Ectodermal cell (in vitro differentiated cells): Measurements from ENCODE around the gene SOX9.

Experiments used
- H3K27ac ChIP-seq: 2 replicates; pipeline ENCODE4 v1.7.0; 2013; ENCODE audit warnings: mild to moderate bottlenecking, low read depth, low read length; ENCODE audit not compliant: insufficient read depth, poor library complexity, severe bottlenecking
- H3K27me3 ChIP-seq: 2 replicates; pipeline ENCODE4 v1.7.0; 2013; ENCODE audit warnings: mild to moderate bottlenecking, low read length; ENCODE audit not compliant: insufficient read depth, control insufficient read depth, poor library complexity, severe bottlenecking
- H3K36me3 ChIP-seq: one replicate; pipeline ENCODE4 v1.7.0; 2013; ENCODE audit warnings: low read length; ENCODE audit not compliant: control insufficient read depth, insufficient read depth
- H3K4me1 ChIP-seq: one replicate; pipeline ENCODE4 v1.7.0; 2013; ENCODE audit warnings: low read length; ENCODE audit not compliant: control insufficient read depth, insufficient read depth
- H3K4me3 ChIP-seq: 2 replicates; pipeline ENCODE4 v1.7.0; 2013; ENCODE audit warnings: low read depth, low read length, control low read depth; ENCODE audit not compliant: insufficient read depth
- H3K9me3 ChIP-seq: 2 replicates; pipeline ENCODE4 v1.7.0; 2013; ENCODE audit warnings: mild to moderate bottlenecking, low read length, moderate library complexity; ENCODE audit not compliant: control insufficient read depth
- WGBS, 2 experiments: methylation state at CpG; one replicate each; pipeline ENCODE4 v1.1.7; 2013; ENCODE audit warnings: missing lambda C conversion rate in 2 of 2; 5-methylcytosine and 5-hydroxymethylcytosine counted together

Gene SOX9

DNA sequence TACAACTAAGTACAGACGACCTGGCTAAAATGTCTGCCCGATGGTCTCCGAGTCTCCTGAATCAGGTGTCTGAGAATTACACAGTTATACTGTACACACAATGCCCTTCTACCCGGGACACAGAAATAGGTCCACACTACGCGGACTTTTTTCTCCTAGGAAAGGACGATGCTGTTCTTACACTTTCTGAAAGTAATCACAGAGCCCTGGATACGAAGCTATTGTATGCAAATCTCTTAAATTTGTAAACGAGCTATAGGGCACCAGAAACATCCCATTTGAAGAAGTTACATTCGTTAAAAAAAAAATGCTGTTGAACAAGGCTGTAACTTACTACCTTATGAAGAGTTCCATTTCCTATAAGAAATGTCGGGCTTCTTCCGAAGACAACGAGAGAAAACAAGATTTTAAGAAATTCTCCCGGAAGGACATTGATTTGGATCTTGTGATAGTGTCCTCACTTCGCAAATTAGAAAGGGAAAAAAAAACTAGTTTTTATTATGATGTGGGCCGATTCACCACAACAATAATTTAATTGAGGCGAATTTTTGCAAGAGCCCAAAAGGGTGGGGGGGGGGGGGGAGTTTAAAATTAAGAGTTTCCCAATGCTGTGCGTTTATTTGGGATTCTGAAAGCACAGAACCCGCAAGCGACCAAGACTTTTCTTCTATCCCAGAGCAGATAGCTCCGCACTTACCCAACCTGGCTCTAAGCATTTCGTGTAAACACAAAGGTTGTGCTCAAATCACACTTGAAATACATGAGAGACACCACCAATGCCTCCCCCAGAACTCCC is 1.5 kb upstream of the SOX9 start:
- H3K4me3 ChIP-seq, result peak overlapping the region; percentile 88
- WGBS, 2 experiments, result 16 to 20% methylated on average over 21 to 22 of the region's 22 CpGs
- no peaks in the 10 kb centered on the region for H3K9me3 ChIP-seq
- H3K36me3 ChIP-seq, result peaks cover 7% of the 10 kb centered on the region
- H3K27ac ChIP-seq, result no peak overlapping the region
- peaks cover 62% of the 10 kb centered on the region for H3K27me3 ChIP-seq
- H3K4me1 ChIP-seq, result peaks cover 26% of the 10 kb centered on the region

DNA sequence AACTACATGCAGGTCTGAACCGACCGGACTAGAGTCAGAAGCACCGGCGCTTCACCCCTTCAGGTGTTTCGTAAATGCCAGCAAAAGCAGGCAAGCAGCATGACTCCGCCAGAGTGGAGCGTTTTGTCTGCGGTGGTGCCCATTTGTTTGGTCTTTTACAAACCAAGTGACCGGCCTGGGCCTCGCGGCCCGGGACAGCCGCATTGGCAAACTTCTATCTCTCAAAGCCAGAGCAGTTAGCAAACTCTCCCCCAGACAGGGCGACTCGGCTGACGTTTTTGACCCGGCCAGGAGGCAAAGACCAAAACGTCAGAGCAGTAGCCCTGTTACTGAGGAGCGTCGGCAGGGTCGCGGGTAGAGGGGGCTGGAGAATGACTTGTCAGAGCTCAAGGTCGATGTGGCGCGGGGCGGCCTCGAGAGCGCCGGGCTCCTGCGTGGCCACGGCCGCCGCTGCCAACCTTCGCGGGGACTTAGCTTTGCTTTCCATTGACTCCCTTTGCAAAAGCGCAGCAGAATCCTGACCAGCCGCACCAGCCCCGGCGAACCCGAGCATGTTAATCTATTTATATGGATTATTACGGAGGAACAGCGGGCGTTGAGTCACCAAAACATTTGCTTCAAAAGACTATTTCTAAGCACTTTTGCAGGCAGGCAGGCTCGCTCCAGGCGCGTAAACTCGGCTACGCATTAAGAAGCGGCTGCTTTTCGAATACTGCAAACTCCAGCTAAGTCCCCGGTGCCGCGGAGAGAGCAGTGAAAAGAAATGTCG is 763 bp upstream of the SOX9 start:
- Histone ChIP-seq H3K27me3 (peaks cover 54% of the 10 kb centered on the region), H3K36me3 (peaks cover 10% of the 10 kb centered on the region), H3K9me3 (no peaks in the 10 kb centered on the region), H3K4me1 (peaks cover 34% of the 10 kb centered on the region), H3K27ac (no peak overlapping the region), H3K4me3 (peak overlapping the region; percentile 88)
- WGBS, 2 experiments, result 0% methylated on average over 53 to 54 of the region's 54 CpGs

DNA sequence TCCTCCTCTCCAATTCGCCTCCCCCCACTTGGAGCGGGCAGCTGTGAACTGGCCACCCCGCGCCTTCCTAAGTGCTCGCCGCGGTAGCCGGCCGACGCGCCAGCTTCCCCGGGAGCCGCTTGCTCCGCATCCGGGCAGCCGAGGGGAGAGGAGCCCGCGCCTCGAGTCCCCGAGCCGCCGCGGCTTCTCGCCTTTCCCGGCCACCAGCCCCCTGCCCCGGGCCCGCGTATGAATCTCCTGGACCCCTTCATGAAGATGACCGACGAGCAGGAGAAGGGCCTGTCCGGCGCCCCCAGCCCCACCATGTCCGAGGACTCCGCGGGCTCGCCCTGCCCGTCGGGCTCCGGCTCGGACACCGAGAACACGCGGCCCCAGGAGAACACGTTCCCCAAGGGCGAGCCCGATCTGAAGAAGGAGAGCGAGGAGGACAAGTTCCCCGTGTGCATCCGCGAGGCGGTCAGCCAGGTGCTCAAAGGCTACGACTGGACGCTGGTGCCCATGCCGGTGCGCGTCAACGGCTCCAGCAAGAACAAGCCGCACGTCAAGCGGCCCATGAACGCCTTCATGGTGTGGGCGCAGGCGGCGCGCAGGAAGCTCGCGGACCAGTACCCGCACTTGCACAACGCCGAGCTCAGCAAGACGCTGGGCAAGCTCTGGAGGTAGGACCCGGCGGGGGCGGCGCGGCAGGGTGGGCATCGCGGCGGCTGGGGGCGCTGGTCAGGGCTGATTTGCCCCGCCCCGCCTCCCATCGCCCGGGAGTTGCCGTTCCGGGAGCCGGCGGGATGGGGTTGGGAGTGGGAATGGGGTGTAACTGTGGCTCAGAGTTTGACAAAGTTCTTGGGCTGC is 567 bp downstream of the SOX9 start:
- Histone ChIP-seq H3K36me3 (peaks cover 10% of the 10 kb centered on the region), H3K27me3 (peaks cover 41% of the 10 kb centered on the region), H3K4me1 (peaks cover 41% of the 10 kb centered on the region), H3K27ac (no peak overlapping the region), H3K9me3 (no peaks in the 10 kb centered on the region), H3K4me3 (peak overlapping the region; percentile 88)
- 0% methylated on average over 88 of the region's 88 CpGs for WGBS, 2 experiments

DNA sequence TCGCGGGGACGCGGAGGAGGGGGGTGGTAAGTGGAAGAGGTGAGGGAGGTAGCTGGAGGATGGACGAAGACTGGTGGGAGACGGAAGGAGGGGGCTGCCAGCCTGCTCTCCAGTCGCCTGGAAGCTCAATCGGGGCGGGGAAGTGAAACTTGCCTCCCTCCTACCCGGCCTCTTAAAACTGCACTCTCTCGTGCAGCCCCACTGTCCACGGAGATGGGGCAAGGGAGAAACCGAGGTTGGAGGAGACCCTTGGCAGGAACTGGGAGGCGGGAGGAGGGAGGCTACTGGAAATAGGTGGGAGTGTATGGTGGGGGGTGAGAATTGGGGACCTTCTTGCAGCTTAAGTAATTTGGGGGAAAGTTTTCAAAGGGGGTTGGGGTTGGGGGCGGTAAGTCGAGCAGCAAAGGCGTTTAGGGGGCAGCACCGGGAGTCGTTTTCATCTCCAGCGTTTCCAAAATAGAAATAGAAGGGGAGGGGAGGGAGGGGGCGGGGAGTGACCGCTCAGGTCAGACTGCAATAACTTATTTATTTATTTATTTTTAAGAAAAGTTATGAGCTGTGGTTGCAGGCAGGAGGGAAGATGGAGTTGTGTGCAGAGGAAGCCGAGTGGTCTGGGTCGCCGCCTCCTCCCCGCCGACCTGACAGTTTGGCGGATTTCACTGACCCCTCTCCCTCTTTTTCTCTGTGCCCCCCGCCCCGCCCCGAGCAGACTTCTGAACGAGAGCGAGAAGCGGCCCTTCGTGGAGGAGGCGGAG is 1.4 kb downstream of the SOX9 start:
- H3K4me3 ChIP-seq, result peak overlapping the region; percentile 88
- no peak overlapping the region for H3K27ac ChIP-seq
- H3K9me3 ChIP-seq, result no peaks in the 10 kb centered on the region
- 0% methylated on average over 32 to 35 of the region's 36 CpGs for WGBS, 2 experiments
- peaks cover 33% of the 10 kb centered on the region for H3K27me3 ChIP-seq
- peaks cover 42% of the 10 kb centered on the region for H3K4me1 ChIP-seq
- peaks cover 10% of the 10 kb centered on the region for H3K36me3 ChIP-seq

DNA sequence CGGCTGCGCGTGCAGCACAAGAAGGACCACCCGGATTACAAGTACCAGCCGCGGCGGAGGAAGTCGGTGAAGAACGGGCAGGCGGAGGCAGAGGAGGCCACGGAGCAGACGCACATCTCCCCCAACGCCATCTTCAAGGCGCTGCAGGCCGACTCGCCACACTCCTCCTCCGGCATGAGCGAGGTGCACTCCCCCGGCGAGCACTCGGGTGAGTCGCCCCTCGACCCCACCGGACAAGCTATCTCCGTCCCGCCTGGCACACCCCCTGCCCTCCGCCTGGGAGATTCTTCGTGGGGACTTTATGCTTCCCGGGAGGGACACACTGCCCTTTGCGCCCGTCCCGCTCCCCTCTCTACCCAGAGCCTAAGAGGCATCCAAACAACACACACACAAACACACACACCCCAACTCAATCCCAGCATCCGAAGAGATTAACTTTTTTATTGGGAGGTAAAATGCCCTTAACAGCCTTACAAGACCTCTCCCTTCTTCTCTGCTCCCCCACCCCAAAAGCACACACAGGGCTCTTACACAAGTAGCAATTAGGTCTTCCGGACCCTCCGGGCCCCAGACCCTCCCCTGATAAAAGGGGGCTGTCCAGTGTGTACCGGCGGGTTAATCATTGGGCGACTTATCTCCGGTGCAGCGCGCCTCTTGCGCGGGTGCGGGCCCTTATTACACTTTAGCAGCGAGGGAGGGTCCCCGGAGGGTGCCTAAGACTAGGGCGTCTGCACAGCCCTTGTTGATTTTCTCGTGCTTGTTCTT is 2.1 kb downstream of the SOX9 start:
- H3K4me1 ChIP-seq, result peaks cover 39% of the 10 kb centered on the region
- H3K9me3 ChIP-seq, result no peaks in the 10 kb centered on the region
- H3K4me3 ChIP-seq, result peak overlapping the region; percentile 88
- 24 to 27% methylated on average over 48 of the region's 48 CpGs for WGBS, 2 experiments
- H3K27me3 ChIP-seq, result peaks cover 25% of the 10 kb centered on the region
- H3K27ac ChIP-seq, result no peak overlapping the region
- peaks cover 10% of the 10 kb centered on the region for H3K36me3 ChIP-seq

DNA sequence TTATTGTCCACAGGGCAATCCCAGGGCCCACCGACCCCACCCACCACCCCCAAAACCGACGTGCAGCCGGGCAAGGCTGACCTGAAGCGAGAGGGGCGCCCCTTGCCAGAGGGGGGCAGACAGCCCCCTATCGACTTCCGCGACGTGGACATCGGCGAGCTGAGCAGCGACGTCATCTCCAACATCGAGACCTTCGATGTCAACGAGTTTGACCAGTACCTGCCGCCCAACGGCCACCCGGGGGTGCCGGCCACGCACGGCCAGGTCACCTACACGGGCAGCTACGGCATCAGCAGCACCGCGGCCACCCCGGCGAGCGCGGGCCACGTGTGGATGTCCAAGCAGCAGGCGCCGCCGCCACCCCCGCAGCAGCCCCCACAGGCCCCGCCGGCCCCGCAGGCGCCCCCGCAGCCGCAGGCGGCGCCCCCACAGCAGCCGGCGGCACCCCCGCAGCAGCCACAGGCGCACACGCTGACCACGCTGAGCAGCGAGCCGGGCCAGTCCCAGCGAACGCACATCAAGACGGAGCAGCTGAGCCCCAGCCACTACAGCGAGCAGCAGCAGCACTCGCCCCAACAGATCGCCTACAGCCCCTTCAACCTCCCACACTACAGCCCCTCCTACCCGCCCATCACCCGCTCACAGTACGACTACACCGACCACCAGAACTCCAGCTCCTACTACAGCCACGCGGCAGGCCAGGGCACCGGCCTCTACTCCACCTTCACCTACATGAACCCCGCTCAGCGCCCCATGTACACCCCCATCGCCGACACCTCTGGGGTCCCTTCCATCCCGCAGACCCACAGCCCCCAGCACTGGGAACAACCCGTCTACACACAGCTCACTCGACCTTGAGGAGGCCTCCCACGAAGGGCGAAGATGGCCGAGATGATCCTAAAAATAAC is 3.0 kb downstream of the SOX9 start:
- Histone ChIP-seq H3K4me3 (peak overlapping the region; percentile 88), H3K27me3 (peaks cover 17% of the 10 kb centered on the region)

DNA sequence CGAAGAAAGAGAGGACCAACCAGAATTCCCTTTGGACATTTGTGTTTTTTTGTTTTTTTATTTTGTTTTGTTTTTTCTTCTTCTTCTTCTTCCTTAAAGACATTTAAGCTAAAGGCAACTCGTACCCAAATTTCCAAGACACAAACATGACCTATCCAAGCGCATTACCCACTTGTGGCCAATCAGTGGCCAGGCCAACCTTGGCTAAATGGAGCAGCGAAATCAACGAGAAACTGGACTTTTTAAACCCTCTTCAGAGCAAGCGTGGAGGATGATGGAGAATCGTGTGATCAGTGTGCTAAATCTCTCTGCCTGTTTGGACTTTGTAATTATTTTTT is 3.6 kb downstream of the SOX9 start:
- Histone ChIP-seq H3K4me3 (no peak overlapping the region), H3K27me3 (peaks cover 11% of the 10 kb centered on the region), H3K27ac (no peak overlapping the region), H3K4me1 (peaks cover 34% of the 10 kb centered on the region), H3K36me3 (peaks cover 10% of the 10 kb centered on the region), H3K9me3 (no peaks in the 10 kb centered on the region)
- WGBS, 2 experiments, result 93 to 94% methylated on average over 7 of the region's 7 CpGs

More for the DNA sequence above, 3.0 kb downstream of the SOX9 start:
- 72 to 73% methylated on average over 75 of the region's 75 CpGs for WGBS, 2 experiments
- H3K36me3 ChIP-seq, result peaks cover 10% of the 10 kb centered on the region
- H3K27ac ChIP-seq, result no peak overlapping the region
- peaks cover 34% of the 10 kb centered on the region for H3K4me1 ChIP-seq
- H3K9me3 ChIP-seq, result no peaks in the 10 kb centered on the region

DNA sequence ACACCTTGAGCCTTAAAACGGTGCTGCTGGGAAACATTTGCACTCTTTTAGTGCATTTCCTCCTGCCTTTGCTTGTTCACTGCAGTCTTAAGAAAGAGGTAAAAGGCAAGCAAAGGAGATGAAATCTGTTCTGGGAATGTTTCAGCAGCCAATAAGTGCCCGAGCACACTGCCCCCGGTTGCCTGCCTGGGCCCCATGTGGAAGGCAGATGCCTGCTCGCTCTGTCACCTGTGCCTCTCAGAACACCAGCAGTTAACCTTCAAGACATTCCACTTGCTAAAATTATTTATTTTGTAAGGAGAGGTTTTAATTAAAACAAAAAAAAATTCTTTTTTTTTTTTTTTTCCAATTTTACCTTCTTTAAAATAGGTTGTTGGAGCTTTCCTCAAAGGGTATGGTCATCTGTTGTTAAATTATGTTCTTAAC is 4.4 kb downstream of the SOX9 start:
- Histone ChIP-seq H3K27me3 (peaks cover 2% of the 10 kb centered on the region), H3K36me3 (peaks cover 10% of the 10 kb centered on the region), H3K4me3 (no peak overlapping the region), H3K27ac (no peak overlapping the region), H3K9me3 (no peaks in the 10 kb centered on the region), H3K4me1 (peaks cover 34% of the 10 kb centered on the region)
- 38 to 67% methylated on average over 3 to 4 of the region's 4 CpGs for WGBS, 2 experiments
